HG02970 (cell line): Measurements from ENCODE around the gene IL12A.

ENCODE experiments used
- ATAC-seq: cut with Tn5 transposase; IDR thresholded peaks from one replicate; pipeline ENCODE4 v1.9.1; 2021; ENCODE audit warnings: mild to moderate bottlenecking, moderate library complexity, moderate number of reproducible peaks; ENCODE audit not compliant: unreplicated experiment, low FRiP score

IL12A gene

DNA sequence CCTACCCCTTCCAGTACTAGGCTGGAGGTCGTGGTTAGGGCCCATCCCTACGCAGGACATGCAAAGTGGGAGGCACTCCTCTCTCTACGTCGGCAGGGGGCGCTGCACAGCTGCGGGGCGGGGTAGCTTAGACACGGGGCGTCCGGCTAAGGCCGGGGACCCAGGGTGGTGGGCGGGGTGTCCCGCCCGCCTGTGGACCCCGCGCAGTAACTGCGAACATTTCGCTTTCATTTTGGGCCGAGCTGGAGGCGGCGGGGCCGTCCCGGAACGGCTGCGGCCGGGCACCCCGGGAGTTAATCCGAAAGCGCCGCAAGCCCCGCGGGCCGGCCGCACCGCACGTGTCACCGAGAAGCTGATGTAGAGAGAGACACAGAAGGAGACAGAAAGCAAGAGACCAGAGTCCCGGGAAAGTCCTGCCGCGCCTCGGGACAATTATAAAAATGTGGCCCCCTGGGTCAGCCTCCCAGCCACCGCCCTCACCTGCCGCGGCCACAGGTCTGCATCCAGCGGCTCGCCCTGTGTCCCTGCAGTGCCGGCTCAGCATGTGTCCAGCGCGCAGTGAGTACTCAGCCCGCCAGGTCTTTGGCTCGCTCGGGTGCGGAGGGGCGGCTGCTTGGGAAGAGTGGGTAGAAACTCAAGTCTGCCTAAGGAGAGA, at the start of gene IL12A:
Gene IL12A (plus strand): TSS at position 219 of the 655 bp plus-strand sequence.
- ATAC-seq = peak; percentile 96

- no peak for ATAC-seq
These were observed 47.3 kb upstream of the IL12A start for GRCh38 chr3:159941038-159942000.

- ATAC-seq = no peak
These were observed 43.9 kb upstream of the IL12A start for GRCh38 chr3:159944781-159945180.

DNA sequence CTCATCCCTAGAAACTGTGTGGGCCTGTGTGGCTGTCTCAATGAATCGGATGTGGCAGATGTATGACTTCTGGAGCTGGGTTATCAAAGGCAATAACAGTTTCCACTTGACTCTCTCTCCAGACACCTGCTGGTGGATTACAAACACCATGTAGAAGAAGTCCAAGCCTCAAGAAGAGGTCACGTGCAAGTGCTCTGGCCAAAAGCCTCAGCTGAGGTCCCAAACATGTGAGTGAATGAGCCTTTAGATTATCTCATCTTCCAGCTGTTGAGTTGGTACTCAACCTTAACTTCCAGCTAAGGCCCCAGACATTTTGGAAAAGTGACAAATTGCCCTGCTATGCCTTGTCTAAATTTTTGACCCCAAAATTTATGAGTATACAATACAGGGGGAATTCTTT, 42.7 kb upstream of the IL12A start:
- no peak for ATAC-seq

- no peak for ATAC-seq
These were observed 41.4 kb upstream of the IL12A start for GRCh38 chr3:159947220-159947619.

- ATAC-seq = no peak
These were observed 40.0 kb upstream of the IL12A start for GRCh38 chr3:159948429-159949144.

DNA sequence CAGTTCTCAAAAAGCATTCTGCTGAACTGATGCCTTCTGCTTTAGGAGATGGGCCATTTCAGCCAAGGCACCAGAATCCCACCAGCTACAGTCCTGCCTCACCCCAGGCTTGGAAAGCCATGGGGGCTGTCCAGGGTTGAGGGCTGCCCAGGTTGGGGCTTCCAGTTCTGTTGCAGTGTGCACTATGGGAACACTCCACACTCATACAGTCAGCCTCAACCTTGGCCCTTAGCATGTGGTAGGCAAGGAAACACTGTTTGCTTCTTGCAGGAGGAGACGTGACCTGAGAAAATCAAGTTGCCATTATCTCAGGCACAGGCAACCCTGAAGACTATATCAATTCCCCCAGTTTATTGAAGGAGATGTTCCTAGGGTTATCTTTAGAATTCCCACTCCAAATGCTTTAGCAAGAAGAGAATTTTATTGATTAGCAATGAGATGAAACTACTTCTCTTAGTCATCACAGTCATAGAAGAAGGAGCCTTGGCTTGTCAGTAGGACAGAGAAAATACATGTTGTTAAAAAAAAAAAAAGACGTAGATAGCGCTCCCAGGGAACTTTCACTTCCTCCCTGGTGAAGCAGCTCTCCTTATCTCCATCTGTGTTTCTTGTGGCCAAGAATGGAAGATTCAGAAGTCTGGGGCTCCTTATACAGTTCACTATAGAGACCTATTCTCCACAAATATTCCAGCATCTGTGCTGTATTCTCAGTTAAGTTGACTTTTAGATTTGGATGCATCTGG, 38.3 kb upstream of the IL12A start:
- ATAC-seq = no peak

GRCh38 chr3:159951540-159951939, 37.1 kb upstream of the IL12A start:
- no peak for ATAC-seq

GRCh38 chr3:159953325-159954085, 35.1 kb upstream of the IL12A start:
- no peak for ATAC-seq

GRCh38 chr3:159960188-159961148, 28.2 kb upstream of the IL12A start:
- no peak for ATAC-seq

DNA sequence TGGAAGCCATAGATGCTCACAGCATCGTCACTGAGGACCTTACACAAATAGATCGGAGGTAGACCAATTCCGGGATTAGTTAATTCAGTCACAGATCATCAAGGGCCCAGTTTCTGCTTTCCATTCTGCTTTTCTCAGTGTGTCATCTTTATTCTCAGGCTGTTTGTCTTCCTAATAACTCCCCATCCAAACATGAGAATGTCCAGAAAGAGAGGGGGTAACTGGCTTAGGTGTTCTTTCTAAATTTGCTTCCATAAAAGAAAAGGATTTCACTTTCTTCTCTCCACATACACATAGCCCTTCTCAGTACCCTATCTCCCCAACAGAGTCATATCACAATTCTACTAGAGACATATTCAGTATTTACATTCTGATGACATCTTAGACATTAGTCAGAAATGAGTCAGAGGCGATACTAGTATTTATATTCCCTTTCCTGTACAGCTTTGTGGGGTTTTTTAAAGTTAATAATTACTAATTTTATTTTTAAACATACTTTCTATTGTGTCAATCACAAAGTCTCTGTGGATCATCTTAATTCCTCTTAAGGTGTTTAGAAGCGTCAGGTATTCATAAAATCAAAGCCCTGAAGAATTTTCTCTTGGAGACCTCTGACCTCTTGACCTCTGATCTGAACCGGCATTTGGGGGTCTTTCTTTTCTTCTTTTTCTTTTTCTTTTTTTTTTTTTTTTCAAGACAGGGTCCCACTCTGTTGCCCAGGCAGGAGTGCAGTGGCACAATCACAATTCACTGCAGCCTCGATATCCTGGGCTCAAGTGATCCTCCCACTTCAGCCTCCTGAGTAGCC, 24.3 kb upstream of the IL12A start:
- ATAC-seq = peak; percentile 98

DNA sequence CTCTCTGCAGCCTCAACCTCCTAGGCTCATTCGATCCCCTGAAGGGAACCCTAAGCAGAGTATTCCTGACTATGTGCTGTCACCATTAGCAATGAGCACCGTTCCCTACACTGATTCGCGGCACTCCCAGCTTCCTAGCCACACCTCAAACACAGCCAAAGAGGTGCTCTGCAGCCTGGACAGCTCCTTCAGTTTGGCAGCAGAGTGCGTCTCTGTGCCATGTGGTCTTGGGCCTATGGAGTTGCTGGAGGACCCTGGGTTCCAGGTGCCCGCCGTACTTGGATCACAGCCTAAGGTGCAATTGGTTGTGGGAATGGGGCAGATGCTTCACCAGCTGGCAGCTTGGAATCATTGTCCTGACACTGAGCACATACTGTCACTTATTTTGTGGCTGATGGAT, 17.3 kb upstream of the IL12A start:
- ATAC-seq = no peak

DNA sequence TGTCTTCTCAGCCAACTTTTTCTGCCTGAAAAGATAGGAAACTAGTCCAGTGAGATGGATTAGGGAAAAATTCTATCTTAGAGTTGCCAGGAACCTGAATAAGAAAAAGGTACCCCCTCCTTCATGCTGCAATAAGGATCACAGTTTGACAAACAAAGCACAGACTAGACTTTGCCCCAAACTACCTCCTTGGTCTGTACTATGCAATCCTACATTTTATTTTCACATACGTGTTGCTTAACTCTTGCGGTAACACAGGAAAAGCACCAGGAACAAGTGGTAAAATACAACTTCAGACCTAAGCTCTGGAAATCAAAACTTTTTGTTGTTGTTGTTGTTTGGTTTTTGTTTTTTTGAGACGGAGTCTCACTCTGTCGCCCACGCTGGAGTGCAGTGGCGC, 11.3 kb upstream of the IL12A start:
- no peak for ATAC-seq

- peak; percentile 90 for ATAC-seq
These were observed 10.3 kb upstream of the IL12A start for GRCh38 chr3:159978353-159978752.

- no peak for ATAC-seq
These were observed 9.5 kb upstream of the IL12A start for GRCh38 chr3:159978918-159979703.

GRCh38 chr3:159982442-159982974, 6.1 kb upstream of the IL12A start:
- no peak for ATAC-seq

DNA sequence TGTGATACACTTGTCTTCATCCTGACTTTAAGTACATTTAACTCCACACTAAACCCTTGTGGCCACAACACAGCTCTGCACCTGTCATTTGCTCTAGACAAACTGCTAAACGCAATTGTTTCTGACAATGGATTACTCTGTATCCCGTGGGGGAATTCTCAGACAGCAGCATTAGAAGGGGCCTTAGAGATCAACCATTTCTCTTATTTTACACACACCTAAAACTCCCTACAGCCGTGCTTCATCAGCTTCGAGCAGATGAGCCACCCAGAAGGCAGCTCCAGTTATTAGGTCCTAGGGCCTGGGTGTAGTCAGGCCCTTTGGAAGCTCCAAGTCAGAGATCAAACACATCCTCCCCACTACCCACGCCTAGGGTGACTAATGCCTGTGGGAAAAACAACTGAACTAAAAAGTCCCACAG, 1.3 kb upstream of the IL12A start:
- ATAC-seq = no peak
